Kidney capillary endothelial cell (primary cell): ENCODE data around the gene AP1S1.
"Not testable (repeated sequence)": the region's sequence is repeated elsewhere in the genome, so short reads cannot be mapped to it uniquely, and the experiment has no call there.

Source experiments
- DNase-seq: peaks from one replicate; pipeline ENCODE4 v3.0.0-alpha.2; 2018; ENCODE audit warnings: low spot score

AP1S1 gene

DNA sequence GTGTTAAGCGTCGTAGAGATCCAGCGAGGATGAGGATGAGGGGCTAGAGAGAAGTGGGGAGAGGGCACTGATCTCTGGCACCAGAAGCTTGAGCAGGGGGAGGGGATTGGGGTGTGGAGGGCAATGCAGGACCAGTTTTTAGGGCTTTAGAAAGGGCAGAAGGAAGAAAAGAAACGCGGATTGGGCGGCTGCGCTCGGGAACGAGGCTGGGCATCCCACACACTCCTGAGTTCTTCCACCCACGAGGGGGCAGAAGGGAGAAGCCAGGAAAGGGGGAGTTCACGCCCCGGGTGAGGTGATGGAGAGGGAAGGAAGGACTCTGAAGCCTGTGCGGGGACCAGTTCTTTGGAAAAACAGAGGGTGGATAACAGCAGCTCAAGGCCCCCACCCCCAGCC lies 17.2 kb downstream of the AP1S1 start:
- DNase-seq = no peak

GRCh38 chr7:101172005-101172853 lies 18.0 kb downstream of the AP1S1 start:
- no peak for DNase-seq

- DNase-seq = no peak
Measured at GRCh38 chr7:101172854-101173751, 18.8 kb downstream of the AP1S1 start.

GRCh38 chr7:101173752-101174244 lies 19.5 kb downstream of the AP1S1 start:
- DNase-seq = no peak

- no peak for DNase-seq
Measured at GRCh38 chr7:101174322-101174854, 20.1 kb downstream of the AP1S1 start.

DNA sequence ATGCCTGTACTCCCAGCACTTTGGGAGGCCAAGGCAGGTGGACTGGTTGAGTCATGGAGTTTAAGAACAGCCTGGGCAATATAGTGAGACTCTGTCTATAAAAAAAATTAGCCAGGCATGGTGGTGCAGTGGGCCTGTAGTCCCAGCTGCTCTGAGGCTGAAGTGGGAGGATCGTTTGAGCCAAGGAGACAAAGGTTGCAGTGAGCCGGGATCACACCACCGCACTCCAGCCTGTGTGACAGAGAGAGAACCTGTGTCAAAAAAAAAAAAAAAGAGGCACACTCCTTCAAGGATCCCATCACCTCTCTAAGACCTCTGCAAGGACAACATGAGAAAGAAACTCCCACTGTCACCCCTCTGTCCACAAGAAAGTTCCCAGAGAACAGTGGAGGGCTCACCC lies 21.4 kb downstream of the AP1S1 start:
- DNase-seq = no peak

DNA sequence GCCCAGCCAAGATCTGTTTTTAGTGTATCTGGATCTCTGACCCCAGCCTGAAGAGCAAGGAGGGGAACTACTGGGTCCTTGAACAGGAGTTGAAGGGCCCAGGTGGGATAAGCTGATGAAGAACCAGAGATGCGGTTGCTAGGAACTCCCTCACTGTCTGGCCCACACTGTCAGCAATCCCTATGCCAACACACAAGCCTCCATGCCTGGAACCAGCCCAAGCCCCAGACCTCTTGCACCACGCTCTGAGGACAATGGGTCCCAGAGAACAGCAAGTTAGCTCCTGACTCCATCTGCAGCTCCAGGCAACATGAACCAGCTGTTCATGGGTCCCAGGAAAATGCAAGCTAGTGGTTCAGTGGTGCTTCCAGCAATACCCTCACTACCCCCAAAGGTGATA lies 23.4 kb downstream of the AP1S1 start:
- no peak for DNase-seq

- no peak for DNase-seq
Measured at GRCh38 chr7:101179117-101179516, 24.8 kb downstream of the AP1S1 start.

DNA sequence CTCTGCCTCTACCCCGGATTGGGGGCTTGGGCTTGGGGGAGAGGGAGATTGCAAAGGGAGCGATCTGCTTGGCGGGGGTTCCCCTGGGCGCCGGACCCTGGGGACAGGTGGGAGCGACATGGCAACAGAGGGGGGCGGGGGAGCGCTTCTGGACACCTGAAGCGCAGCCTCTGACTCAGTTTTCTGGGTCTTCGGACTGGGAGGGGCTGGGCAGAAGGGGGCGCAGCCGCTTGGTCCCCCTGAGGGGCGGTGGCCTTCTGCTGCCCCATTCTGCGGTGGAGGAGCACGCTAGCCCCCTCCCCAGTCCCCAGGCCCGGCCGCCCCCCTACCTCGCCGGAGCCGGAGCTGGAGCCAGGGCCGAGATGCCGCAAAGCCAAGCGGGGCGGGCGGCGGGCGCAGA lies 25.4 kb downstream of the AP1S1 start:
- DNase-seq = no peak

DNA sequence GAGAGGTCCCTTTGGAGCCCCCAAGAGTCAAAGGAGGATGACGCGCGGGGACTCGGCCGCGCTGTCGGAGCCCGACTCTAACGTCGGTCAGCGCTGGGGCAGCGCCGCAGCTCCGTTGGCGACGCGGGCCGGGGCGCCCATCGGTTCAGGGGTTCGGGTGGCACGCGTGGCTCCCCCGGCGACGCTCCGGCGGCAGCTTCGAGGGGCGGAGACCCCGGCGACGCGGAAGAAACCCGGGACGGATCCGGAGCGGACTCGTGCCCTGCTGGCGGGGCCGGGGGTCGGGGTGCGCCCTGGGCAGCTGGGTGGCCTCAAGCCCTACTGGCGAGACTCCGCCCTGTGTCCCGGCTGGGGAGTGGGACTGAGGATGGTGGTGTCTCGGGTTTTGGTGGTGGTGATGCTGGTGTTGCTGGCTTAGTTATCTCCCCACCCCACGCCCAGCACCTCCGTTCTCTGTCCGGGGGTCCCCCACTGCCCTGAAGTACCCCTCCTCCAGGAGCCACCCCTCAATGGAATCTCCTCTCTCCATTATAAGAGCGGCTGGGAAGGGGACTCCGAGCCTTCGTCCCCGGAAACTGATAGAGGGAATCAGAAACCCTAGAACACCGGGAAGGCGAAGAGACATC lies 26.0 kb downstream of the AP1S1 start, which contains the start of gene NAT16:
Gene NAT16, minus strand, starts transcription at position 164 of the 626 bp plus-strand sequence. CDS start 5,486 bp downstream, outside the sequence.
- DNase-seq = no peak

DNA sequence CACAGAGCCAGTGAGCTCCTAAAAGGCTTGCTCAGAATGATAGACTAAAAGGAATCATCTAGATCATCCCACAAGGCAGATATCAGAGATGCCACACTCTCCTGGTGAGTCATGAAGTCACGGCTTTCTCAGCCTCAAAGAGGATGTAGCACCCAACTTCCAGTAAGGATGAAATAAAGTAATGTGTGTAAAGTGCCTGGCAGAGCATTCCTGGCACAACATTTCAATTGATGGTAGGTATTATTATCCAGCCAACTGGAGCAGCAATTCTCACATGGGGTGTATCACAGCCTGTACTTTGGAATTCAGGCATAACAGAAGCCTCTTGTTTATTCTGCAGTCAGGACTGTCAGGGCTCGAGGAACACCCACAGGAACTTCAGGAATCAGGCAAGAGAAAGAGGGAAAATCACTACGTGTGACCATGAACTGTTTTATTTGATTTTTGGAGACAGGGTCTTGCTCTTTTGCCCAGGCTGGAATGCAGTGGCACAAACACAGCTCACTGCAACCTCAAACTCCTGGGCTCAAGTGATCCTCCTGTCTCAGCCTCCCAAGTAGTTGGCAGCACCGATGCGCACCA lies 31.1 kb downstream of the AP1S1 start:
- DNase-seq = no peak

DNA sequence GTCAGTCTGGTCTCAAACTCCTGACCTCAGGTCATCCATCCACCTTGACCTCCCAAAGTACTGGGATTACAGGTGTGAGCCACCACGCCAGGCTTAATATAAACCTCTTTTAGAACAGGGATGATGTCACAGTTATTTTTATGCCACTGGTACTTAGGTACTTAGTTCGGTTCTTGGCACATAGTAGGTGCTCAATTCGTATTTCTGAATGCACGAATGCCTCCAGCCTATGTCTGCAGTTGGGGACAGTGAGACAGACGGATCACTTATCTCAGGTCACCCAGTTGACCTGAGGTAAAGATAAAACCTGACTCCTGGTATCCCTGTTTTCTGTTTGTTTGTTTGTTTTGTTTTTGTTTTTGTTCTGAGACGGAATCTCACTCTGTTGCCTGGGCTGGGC lies 31.9 kb downstream of the AP1S1 start:
- DNase-seq = no peak

- DNase-seq = no peak
Measured at GRCh38 chr7:101186844-101187428, 32.7 kb downstream of the AP1S1 start.

DNA sequence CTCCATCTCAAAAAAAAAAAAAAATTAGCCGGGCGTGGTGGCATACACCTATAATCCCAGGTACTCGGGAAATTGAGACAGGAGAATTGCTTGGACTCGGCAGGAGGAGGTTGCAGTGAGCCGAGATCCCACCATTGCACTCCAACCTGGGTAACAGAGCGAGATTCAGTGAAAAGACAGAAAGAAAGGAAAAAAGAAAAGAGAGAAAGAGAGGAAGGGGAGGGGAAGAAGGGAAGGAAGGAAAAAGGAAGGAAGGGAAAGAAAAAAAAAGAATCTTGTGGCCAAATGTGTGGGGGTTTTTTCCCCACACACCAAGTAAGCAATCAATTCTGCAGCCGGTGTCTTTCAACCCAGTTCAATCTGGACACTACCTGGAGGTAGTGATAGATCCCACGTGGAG lies 34.8 kb downstream of the AP1S1 start:
- no peak for DNase-seq

DNA sequence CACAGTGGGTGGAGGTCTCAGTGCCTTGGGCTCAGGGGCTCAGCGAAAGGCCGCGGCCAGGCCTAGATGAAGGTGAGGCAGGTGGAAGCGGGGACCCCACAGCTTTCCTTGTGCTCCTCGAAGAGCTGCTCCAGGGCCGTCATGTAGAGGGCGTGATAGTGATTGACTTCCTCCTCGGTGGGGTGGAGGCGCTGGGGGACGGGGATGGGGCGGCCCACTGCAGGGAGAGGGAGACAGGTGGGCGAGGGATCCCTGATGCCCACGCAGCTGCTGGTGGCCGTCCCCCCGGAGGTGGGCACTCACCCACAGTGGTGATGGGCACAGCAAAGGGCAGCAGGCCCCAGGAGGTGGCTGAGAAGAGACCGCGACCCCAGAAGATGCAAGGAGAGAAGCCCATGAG lies 41.6 kb downstream of the AP1S1 start:
- DNase-seq = no peak

GRCh38 chr7:101197991-101198390 lies 43.7 kb downstream of the AP1S1 start:
- no peak for DNase-seq

GRCh38 chr7:101198476-101198875 lies 44.2 kb downstream of the AP1S1 start:
- no peak for DNase-seq

- DNase-seq = not testable (repeated sequence)
Measured at GRCh38 chr7:101199522-101199921, 45.2 kb downstream of the AP1S1 start.

DNA sequence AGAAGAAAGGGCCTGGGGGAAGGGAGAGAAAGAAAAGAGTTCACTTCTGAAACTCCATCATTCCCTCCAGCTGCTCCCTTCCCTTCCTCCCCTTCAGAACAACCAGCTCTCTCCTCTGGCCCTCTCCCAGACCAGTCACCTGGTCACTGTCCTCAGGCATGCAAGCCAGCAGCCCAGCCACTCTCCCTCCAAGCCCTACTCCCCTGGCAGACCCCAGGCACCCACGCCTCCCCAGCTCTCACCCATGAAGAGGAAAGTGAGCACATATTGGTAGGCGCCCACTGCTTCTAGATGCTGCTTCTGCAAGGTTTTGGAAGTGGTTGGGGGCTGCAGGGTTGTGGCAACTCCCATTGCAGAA lies 46.2 kb downstream of the AP1S1 start:
- DNase-seq = no peak

- DNase-seq = no peak
Measured at GRCh38 chr7:101200862-101201599, 46.8 kb downstream of the AP1S1 start, which contains the start of gene MOGAT3. Gene MOGAT3, minus strand, starts transcription at chr7:101201036. Its CDS starts 182 bp downstream, at chr7:101200854.
